Fibroblast of pulmonary artery (primary cell): ENCODE measurements around the gene TMEM256.

Source experiments
- DNase-seq: peaks from one replicate; pipeline ENCODE4 v3.0.0-alpha.2; 2010; ENCODE audit warnings: low read depth
- H3K4me3 ChIP-seq: replicated peaks from 2 replicates; pipeline ENCODE4 v1.5.1; 2011; ENCODE audit warnings: low read depth, mild to moderate bottlenecking, control low read depth, low read length, moderate library complexity
- TF ChIP-seq, protein P1 (sequence below): IDR thresholded peaks from 2 replicates; pipeline ENCODE4 v1.5.1; 2011; ENCODE audit warnings: mild to moderate bottlenecking, control low read depth, low read length, inconsistent platforms; ENCODE audit errors: missing control alignments

TMEM256 gene

DNA sequence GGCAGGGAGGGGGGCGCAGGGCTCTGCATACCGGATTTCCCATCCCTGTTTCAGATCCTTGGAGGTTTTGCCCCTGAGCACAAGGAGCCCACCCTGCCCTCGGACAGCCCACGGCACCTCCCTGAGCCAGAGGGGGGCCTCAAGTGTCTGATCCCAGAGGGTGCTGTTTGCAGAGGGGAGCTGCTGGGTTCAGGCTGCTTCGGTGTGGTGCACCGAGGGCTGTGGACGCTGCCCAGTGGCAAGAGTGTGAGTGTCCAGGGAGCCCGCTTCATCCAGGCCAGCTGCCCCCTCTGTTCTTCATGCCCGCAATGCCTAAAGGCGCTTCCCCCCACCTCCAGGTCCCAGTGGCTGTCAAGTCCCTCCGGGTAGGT lies 20.5 kb downstream of the TMEM256 start:
- no peak for DNase-seq
- H3K4me3 ChIP-seq, result no peak overlapping the region
- TF ChIP-seq, protein P1, sequence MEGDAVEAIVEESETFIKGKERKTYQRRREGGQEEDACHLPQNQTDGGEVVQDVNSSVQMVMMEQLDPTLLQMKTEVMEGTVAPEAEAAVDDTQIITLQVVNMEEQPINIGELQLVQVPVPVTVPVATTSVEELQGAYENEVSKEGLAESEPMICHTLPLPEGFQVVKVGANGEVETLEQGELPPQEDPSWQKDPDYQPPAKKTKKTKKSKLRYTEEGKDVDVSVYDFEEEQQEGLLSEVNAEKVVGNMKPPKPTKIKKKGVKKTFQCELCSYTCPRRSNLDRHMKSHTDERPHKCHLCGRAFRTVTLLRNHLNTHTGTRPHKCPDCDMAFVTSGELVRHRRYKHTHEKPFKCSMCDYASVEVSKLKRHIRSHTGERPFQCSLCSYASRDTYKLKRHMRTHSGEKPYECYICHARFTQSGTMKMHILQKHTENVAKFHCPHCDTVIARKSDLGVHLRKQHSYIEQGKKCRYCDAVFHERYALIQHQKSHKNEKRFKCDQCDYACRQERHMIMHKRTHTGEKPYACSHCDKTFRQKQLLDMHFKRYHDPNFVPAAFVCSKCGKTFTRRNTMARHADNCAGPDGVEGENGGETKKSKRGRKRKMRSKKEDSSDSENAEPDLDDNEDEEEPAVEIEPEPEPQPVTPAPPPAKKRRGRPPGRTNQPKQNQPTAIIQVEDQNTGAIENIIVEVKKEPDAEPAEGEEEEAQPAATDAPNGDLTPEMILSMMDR, result no peak

DNA sequence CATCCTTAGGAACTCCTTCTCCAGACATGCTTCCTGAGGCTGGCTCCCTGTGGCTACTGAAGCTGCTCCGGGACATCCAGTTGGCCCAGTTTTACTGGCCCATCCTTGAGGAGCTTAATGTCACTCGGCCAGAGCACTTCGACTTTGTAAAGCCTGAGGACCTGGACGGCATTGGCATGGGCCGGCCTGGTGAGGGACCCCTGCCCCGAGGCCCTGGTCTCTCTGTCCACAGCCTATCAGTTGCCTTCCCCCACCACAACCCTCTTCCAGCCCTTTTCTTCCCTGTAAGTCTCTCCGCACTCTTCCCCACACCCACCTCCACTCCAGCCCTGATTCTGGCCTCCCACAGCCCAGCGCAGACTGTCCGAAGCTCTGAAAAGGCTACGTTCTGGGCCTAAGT lies 21.0 kb downstream of the TMEM256 start:
- TF ChIP-seq, protein P1, result no peak
- no peak for DNase-seq

DNA sequence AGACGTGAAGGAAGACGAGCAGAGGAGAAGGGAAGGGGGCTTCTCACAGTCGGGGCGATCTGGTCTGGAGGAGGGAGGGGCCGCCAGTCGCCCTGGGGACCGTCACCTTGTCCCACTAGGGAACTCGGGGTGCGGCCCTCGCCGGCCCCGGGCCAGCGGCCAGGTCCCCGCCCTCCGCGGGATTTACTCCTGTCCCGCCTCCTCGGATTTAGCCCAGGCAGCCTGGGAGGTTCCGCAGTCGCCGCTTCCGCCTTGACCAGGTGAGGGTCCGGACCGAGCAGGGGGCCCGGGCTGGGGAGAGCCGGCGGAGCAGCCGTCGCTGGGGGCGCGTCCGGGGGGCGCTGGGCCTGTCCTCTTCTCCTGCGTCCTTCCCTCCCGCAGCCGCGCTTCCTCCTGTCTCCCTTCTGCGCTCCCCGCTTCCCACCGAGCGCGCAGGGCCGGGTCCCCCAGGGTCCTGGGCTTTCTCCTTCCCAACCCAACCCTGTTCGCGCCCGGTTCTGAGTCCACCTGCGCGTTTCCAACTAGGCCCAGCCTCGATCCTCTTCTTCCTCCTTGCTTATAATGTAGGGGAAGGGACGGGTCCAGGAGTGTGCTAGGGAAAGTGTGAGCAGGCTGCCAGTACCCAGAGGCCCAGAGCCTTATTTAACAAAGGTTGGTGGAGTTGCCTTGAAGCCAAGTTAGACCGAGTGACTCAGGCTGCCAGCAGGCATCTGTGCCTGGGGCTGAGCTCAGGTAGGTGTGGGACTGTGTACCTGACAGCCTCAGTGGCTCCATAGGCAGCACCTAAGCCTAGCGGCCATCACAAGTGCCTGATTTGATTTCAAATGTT lies 22.8 kb downstream of the TMEM256 start, which contains the start of gene TNK1:
TSS of gene TNK1 (plus strand) at position 235 of the 829 bp plus-strand sequence. CDS start 1,838 bp downstream, outside the sequence.
- H3K4me3 ChIP-seq, result peak within 1 kb of the TSS; percentile 35
- TF ChIP-seq, protein P1, result no peak

More for the DNA sequence above, 21.0 kb downstream of the TMEM256 start:
- no peak overlapping the region for H3K4me3 ChIP-seq

DNA sequence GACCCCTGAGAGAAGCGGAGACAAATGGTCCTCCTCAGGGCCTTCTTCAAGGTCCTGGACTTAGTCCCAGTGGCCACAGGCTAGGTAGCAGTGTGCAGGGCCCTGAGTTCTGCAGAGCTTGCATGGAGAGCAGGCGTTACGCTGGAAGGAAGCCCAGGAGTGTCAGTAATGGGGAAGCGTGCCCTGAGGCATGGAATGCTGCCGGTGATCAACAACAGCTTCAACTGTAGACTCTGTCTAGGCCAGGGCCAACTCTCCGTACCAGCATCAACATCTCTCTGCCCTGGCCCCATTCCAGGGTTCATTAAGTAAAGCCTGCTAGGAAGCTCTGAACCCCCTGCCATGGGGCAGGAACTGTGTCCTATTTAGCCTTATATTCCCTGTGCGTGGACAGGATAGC lies 23.6 kb downstream of the TMEM256 start:
- peak overlapping the region; percentile 35 for H3K4me3 ChIP-seq
- TF ChIP-seq, protein P1, result no peak
- peak; percentile 50 for DNase-seq

More for the DNA sequence above, 22.8 kb downstream of the TMEM256 start, which contains the start of gene TNK1:
- no peak for DNase-seq

DNA sequence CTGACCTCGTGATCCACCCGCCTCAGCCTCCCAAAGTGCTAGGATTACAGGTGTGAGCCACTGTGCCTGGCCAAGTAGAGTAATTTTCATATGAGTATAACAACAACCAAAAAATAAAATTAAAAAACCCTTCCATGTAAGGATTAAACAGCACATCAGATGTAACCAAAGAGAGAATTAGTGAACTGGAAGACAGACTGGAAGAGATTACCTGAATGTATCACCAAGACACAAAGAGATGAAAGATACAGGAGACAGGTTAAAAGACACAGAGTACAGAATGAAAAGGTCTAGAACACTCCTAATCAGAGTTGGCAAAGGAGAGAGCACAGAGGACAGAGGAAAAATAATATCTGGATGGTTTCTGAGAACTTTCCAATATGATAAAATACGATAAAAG lies 24.8 kb downstream of the TMEM256 start:
- no peak overlapping the region for H3K4me3 ChIP-seq
- DNase-seq, result no peak
- TF ChIP-seq, protein P1, result no peak

DNA sequence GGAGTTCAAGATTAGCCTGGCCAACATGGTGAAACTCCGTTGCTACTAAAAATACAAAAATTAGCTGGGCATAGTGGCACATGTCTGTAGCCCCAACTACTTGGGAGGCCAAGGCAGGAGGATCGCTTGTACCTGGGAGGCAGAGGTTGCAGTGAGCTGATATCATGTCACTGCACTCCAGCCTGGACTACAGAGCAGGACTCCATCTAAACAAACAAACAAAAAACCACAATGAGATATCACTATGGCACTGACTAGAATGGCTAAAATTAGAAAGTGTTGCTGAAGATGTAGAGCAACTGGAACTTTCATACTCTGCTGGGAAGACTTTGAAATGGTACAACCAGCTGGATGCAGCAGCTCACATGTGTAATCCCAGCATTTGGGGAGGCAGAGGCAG lies 29.5 kb downstream of the TMEM256 start:
- no peak for DNase-seq
- H3K4me3 ChIP-seq, result no peak overlapping the region
- TF ChIP-seq, protein P1, result no peak

DNA sequence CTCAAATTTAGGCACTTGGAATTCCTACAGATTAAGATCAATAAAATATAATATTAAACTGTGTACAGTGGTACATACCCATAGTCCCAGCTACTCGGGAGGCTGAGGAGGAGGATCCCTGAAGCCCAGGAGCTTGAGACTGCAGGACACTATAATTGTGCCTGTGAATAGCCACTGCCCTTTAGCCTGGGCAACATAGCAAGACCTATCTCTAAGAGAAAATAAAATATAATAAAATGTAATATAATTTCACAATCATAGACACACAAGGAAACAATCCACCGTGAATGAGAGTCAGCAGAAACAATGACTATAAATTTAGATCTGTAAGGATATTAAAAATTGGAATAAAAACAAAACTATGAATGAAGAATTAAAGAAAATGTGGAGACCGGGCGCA lies 33.0 kb downstream of the TMEM256 start:
- DNase-seq, result no peak
- H3K4me3 ChIP-seq, result no peak overlapping the region
- TF ChIP-seq, protein P1, result no peak
